ENCODE data around the gene NRG2.

Gene NRG2

DNA sequence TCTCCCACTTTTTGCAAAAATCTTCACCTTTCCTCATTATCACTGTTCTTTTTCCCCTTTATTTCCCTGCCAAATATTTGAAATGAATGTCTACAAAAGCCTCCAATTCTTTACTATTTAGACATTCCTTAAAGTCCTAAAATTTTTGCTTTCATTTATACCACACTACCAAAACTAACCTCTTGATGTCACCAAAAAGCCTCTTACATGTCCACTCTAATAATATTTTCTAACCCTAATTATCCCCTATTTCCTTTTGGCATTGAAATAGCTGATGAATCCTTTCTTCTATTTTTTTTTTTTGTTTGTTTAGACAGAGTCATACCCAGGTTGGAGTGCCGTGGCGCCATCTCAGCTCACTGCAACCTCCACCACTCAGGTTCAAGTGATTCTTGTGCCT, 32.3 kb upstream of the NRG2 start:
- no peak overlapping the region for H3K27ac ChIP-seq
- TF ChIP-seq, protein P1, sequence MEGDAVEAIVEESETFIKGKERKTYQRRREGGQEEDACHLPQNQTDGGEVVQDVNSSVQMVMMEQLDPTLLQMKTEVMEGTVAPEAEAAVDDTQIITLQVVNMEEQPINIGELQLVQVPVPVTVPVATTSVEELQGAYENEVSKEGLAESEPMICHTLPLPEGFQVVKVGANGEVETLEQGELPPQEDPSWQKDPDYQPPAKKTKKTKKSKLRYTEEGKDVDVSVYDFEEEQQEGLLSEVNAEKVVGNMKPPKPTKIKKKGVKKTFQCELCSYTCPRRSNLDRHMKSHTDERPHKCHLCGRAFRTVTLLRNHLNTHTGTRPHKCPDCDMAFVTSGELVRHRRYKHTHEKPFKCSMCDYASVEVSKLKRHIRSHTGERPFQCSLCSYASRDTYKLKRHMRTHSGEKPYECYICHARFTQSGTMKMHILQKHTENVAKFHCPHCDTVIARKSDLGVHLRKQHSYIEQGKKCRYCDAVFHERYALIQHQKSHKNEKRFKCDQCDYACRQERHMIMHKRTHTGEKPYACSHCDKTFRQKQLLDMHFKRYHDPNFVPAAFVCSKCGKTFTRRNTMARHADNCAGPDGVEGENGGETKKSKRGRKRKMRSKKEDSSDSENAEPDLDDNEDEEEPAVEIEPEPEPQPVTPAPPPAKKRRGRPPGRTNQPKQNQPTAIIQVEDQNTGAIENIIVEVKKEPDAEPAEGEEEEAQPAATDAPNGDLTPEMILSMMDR (IDR thresholded peaks at IDR 0.05), result peak; percentile 22; the same call in 1 of the 2 replicates
- TF ChIP-seq ZFX (IDR thresholded peaks at IDR 0.05; ENCODE audit: borderline replicate concordance), result no peak

DNA sequence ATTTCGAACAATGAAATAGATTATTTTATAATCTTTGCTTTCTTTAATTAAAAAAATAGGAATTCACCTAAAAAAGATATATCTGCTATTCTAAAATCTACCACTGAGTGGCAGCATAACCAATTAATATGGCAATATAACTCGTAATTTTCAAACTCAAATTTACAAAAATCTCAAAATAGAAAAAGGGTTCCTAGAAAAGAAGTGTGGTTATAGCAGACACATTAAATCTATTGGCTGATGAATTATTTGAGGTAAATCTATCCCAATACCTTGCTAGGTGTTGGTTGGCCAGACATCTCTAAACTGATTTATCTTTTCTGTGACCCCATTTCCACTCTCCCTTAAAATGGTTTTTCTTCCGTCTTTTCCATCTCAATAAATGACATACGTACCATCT, 30.2 kb upstream of the NRG2 start:
- no peak for TF ChIP-seq ZFX (IDR thresholded peaks at IDR 0.05; ENCODE audit: borderline replicate concordance)
- TF ChIP-seq, protein P1 (IDR thresholded peaks at IDR 0.05), result peak; percentile 80
- no peak overlapping the region for H3K27ac ChIP-seq

DNA sequence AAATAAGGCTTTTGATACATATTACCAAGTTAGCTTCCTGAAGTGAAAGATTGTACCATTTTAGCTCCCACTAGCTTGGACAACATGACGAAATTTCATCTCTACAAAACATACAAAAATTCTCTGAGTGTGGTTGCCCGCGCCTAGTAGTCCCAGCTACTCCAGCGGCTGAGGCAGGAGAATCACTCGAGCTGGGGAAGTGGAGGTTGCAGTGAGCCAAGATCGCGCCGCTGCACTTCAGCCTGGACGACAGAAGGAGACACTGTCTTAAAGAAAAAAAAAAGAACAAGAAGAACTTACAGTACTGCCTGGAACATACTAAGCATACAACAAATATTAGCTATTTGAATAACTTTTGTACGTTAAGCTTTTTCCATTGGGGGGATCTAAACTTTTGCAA, 29.7 kb upstream of the NRG2 start:
- H3K27ac ChIP-seq, result no peak overlapping the region
- TF ChIP-seq, protein P1 (IDR thresholded peaks at IDR 0.05), result no peak
- no peak for TF ChIP-seq ZFX (IDR thresholded peaks at IDR 0.05; ENCODE audit: borderline replicate concordance)

DNA sequence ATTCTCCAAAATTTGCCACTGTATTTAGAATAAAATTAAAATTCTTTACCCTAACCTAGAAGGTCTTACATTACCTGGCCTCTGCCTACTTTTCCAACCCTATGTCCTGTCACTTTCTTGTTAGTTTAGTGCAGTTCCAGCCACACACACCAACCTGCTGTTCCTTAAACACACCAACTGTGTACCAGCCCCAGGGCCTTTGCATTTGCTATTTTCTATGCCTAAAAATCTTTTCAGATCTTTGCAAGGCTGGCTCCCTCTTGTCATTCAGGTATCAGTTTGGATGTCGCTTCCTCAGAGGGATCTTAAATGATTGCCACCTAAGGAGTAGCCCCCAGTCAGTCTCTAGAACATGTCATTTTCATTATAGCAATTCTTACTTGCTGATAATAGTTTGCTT, 17.7 kb upstream of the NRG2 start:
- TF ChIP-seq, protein P1 (IDR thresholded peaks at IDR 0.05), result no peak
- TF ChIP-seq ZFX (IDR thresholded peaks at IDR 0.05; ENCODE audit: borderline replicate concordance), result no peak
- H3K27ac ChIP-seq, result no peak overlapping the region

DNA sequence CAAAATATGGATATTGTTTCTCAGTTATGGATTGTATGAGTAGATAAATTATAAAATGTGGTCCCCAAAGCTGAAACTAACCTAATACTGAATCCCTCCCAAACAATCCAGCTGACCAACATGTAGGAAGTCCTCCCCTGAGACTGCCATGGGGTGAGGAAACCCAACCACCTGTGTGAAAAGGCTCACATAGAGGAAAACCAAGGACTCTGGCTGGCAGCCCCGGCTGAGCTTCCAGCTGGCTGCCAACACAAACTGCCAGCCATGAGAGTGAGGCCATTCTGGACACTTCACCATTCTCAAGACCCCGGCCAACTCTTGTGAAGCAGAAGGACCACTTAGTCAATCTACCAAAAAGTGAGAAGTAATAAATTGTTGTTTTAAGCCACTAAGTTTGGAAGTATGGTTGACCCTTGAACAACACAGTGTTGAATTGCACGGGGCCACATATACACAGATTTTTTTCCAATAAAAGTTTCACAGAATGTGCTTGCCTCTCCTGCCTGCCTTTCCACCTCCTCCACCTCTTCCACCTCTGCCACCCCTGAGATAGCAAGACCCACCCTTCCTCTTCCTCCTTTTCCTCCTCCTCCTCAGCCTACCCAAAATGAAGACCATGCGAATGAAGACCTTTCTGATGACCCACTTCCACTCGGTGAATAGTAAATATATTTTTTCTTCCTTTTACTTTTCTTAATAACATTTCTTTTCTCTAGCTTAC, 15.3 kb upstream of the NRG2 start:
- TF ChIP-seq, protein P1 (IDR thresholded peaks at IDR 0.05), result no peak
- H3K27ac ChIP-seq, result no peak overlapping the region

DNA sequence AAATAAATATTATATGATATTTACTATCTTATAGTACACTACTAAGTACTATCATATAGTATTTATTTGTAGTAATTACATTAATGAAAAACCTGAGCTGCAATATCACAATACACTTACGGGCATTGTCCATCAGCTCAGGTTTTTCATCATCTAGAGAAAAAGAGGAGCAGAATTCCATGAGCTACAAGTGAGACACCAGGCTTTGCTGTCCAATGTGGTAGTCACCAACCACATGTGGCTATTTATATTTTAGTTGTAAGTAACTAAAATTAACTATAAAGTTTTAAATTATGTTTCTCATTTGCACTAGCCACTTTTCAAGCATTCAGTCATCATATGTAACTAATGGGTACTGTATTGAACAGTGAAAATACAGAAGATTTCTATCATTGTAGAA, 13.8 kb upstream of the NRG2 start:
- no peak overlapping the region for H3K27ac ChIP-seq
- TF ChIP-seq ZFX (IDR thresholded peaks at IDR 0.05; ENCODE audit: borderline replicate concordance), result no peak
- TF ChIP-seq, protein P1 (IDR thresholded peaks at IDR 0.05), result no peak

DNA sequence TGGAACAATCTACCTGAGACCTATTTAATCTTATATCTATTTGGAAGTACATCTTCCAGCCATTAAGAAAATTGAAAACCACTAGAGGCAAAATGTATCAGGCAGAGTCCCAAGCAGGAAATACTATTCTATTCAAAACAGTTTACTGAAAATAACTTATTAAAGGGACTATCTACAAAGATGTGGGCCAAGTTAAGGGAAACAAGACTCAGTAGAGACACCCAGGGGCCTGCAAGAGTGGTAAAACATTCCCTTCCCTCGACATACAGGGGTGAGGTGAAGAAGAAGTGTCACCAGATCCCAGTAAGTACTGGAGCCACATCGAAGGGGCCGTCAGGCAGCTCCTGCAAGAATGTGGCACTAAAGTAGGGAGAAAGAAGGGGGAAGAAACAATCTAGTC, 12.1 kb upstream of the NRG2 start:
- no peak overlapping the region for H3K27ac ChIP-seq
- TF ChIP-seq, protein P1 (IDR thresholded peaks at IDR 0.05), result no peak
- TF ChIP-seq ZFX (IDR thresholded peaks at IDR 0.05; ENCODE audit: borderline replicate concordance), result no peak

All from 22Rv1 (cell line).